HG03354 (cell line): ENCODE data around the gene PIGZ.
A peak's percentile ranks its signal among the peaks of the same experiment; 100 is the strongest.
"Not testable (repeated sequence)": the region's sequence is repeated elsewhere in the genome, so short reads cannot be mapped to it uniquely, and the experiment has no call there.

Experiments
- ATAC-seq: cut with Tn5 transposase; IDR thresholded peaks from one replicate; pipeline ENCODE4 v1.9.1; 2021; ENCODE audit warnings: mild to moderate bottlenecking; ENCODE audit not compliant: unreplicated experiment, poor library complexity, severe bottlenecking

The PIGZ gene

GRCh38 chr3:196962930-196963630 lies 5.6 kb downstream of the PIGZ start:
- no peak for ATAC-seq

- no peak for ATAC-seq
Observed at GRCh38 chr3:196962108-196962929, 6.3 kb downstream of the PIGZ start.

- ATAC-seq = no peak
Observed at GRCh38 chr3:196954832-196955231, 13.8 kb downstream of the PIGZ start.

GRCh38 chr3:196951371-196951770 lies 17.3 kb downstream of the PIGZ start:
- no peak for ATAC-seq

GRCh38 chr3:196949750-196950149 lies 18.9 kb downstream of the PIGZ start:
- no peak for ATAC-seq

- no peak for ATAC-seq
Observed at GRCh38 chr3:196949285-196949619, 19.4 kb downstream of the PIGZ start.

GRCh38 chr3:196948442-196949284 lies 20.0 kb downstream of the PIGZ start:
- no peak for ATAC-seq

GRCh38 chr3:196947860-196948441 lies 20.7 kb downstream of the PIGZ start:
- ATAC-seq = no peak

GRCh38 chr3:196947136-196947859 lies 21.3 kb downstream of the PIGZ start:
- no peak for ATAC-seq

GRCh38 chr3:196944037-196944790 lies 24.4 kb downstream of the PIGZ start:
- ATAC-seq = not testable (repeated sequence)

GRCh38 chr3:196942915-196943277 lies 25.7 kb downstream of the PIGZ start:
- peak; percentile 18 for ATAC-seq

GRCh38 chr3:196942226-196942914 lies 26.3 kb downstream of the PIGZ start, which contains the start of gene NCBP2:
Gene NCBP2, minus strand, starts transcription at chr3:196942528. Its CDS starts 25 bp downstream, at chr3:196942503.
- ATAC-seq = peak; percentile 94

GRCh38 chr3:196941729-196942225 lies 26.9 kb downstream of the PIGZ start:
- ATAC-seq = peak; percentile 27

GRCh38 chr3:196938576-196938975 lies 30.1 kb downstream of the PIGZ start:
- ATAC-seq = no peak

- ATAC-seq = no peak
Observed at GRCh38 chr3:196938124-196938523, 30.5 kb downstream of the PIGZ start.

- no peak for ATAC-seq
Observed at GRCh38 chr3:196936288-196936687, 32.3 kb downstream of the PIGZ start.

GRCh38 chr3:196932600-196932999 lies 36.0 kb downstream of the PIGZ start:
- no peak for ATAC-seq
